IPS-11a (cell line): Measurements from ENCODE around the gene KLRF1.

Source experiments
- H3K4me3 ChIP-seq: one replicate; pipeline ENCODE4 v1.5.1; 2013; ENCODE audit warnings: low read depth, low read length, control low read depth

The KLRF1 gene

GRCh38 chr12:9827209-9827888 is at the start of gene KLRF1:
Gene KLRF1, plus strand, starts transcription at chr12:9827481. Its CDS starts 64 bp downstream, at chr12:9827545.
- no peak within 1 kb of the TSS for H3K4me3 ChIP-seq

- H3K4me3 ChIP-seq, result no peak overlapping the region
These were observed 48.1 kb upstream of the KLRF1 start for GRCh38 chr12:9779209-9779608.

GRCh38 chr12:9781360-9781759 is 45.9 kb upstream of the KLRF1 start:
- H3K4me3 ChIP-seq, result no peak overlapping the region

GRCh38 chr12:9782547-9783382 is 44.5 kb upstream of the KLRF1 start:
- no peak overlapping the region for H3K4me3 ChIP-seq

GRCh38 chr12:9784326-9784725 is 43.0 kb upstream of the KLRF1 start:
- H3K4me3 ChIP-seq, result no peak overlapping the region

- H3K4me3 ChIP-seq, result no peak overlapping the region
These were observed 42.5 kb upstream of the KLRF1 start for GRCh38 chr12:9784816-9785215.

GRCh38 chr12:9786726-9787717 is 40.3 kb upstream of the KLRF1 start:
- H3K4me3 ChIP-seq, result no peak overlapping the region

GRCh38 chr12:9792185-9792900 is 34.9 kb upstream of the KLRF1 start:
- H3K4me3 ChIP-seq, result no peak overlapping the region

- H3K4me3 ChIP-seq, result no peak overlapping the region
These were observed 34.2 kb upstream of the KLRF1 start for GRCh38 chr12:9792961-9793617.

- no peak overlapping the region for H3K4me3 ChIP-seq
These were observed 33.4 kb upstream of the KLRF1 start for GRCh38 chr12:9793779-9794395.

- H3K4me3 ChIP-seq, result no peak overlapping the region
These were observed 32.7 kb upstream of the KLRF1 start for GRCh38 chr12:9794484-9795093.

GRCh38 chr12:9795945-9796344 is 31.3 kb upstream of the KLRF1 start:
- no peak overlapping the region for H3K4me3 ChIP-seq

- no peak overlapping the region for H3K4me3 ChIP-seq
These were observed 30.9 kb upstream of the KLRF1 start for GRCh38 chr12:9796346-9796745.

GRCh38 chr12:9796971-9797370 is 30.3 kb upstream of the KLRF1 start:
- H3K4me3 ChIP-seq, result no peak overlapping the region

- no peak overlapping the region for H3K4me3 ChIP-seq
These were observed 29.3 kb upstream of the KLRF1 start for GRCh38 chr12:9797722-9798619.

GRCh38 chr12:9799961-9800360 is 27.3 kb upstream of the KLRF1 start:
- H3K4me3 ChIP-seq, result no peak overlapping the region

- no peak overlapping the region for H3K4me3 ChIP-seq
These were observed 21.4 kb upstream of the KLRF1 start for GRCh38 chr12:9805883-9806282.

GRCh38 chr12:9806714-9807113 is 20.6 kb upstream of the KLRF1 start:
- H3K4me3 ChIP-seq, result no peak overlapping the region
